Heart left ventricle (tissue), 16 donors: ENCODE results near the gene RNF2. TPM values are rescaled to one million over a fixed set of nuclear protein-coding genes. Genes with fewer than 3 reads are reported as not detected.
"Not testable (repeated sequence)": the region's sequence is repeated elsewhere in the genome, so short reads cannot be mapped to it uniquely, and the experiment has no call there.

Experiments used
- ATAC-seq, 4 donors: fragments of 200-7000 bp; cut with Tn5 transposase; one replicate each; pipeline ENCODE4 v1.9.1; 2020 to 2022; ENCODE audit warnings: moderate library complexity in 4 of 4, mild to moderate bottlenecking in 3 of 4, moderate number of reproducible peaks in 1 of 4
- DNase-seq, 5 donors: peaks; one replicate each; pipeline ENCODE4 v3.0.0-alpha.2; 2020
- H3K27ac ChIP-seq, 12 donors: fragments of 200-600 bp; sonication (generic) in 4 of 12; one replicate each; pipeline versions ENCODE4 v1.5.0 to v1.8.0; 2016 to 2022; ENCODE audit warnings: mild to moderate bottlenecking in 2 of 12
- H3K27me3 ChIP-seq, 9 donors: fragments of 200-600 bp; sonication (generic) in 2 of 9; one replicate each; pipeline versions ENCODE4 v1.5.1 to v1.8.0; 2016 to 2022; ENCODE audit warnings: mild to moderate bottlenecking in 3 of 9
- H3K36me3 ChIP-seq, 9 donors: fragments of 200-600 bp; sonication (generic) in 2 of 9; one replicate each; pipeline versions ENCODE4 v1.5.0 to v1.8.0; 2018 to 2022; ENCODE audit warnings: mild to moderate bottlenecking in 2 of 9
- H3K4me1 ChIP-seq, 12 donors: fragments of 200-600 bp; sonication (generic) in 4 of 12; one replicate each; pipeline versions ENCODE4 v1.5.0 to v1.8.0; 2016 to 2022; ENCODE audit warnings: mild to moderate bottlenecking in 3 of 12
- H3K4me3 ChIP-seq, 12 donors: fragments of 200-600 bp; sonication (generic) in 4 of 12; one replicate each; pipeline versions ENCODE4 v1.5.0 to v1.8.0; 2017 to 2022; ENCODE audit warnings: mild to moderate bottlenecking in 9 of 12, moderate library complexity in 4 of 12
- H3K9me3 ChIP-seq, 12 donors: fragments of 200-600 bp; sonication (generic) in 4 of 12; one replicate each; pipeline versions ENCODE4 v1.5.0 to v1.8.0; 2016 to 2022; ENCODE audit warnings: mild to moderate bottlenecking in 1 of 12
- POLR2A ChIP-seq, 2 donors: fragments of 450-650 bp; IDR thresholded peaks; one replicate each; pipeline ENCODE4 v1.6.1; 2017; ENCODE audit warnings: antibody characterized with exemption in 2 of 2, mild to moderate bottlenecking in 2 of 2, moderate library complexity in 2 of 2
- WGBS, 4 donors: extraction: QIAGEN DNeasy Blood & Tissue Kit in 2 of 4; methylation state at CpG; one replicate each; pipeline versions ENCODE4 v1.1.5 to v1.1.7; 2013 to 2018; 5-methylcytosine and 5-hydroxymethylcytosine counted together
- intact Hi-C, 10 donors: fragments of 100-400 bp; cut with DNase I; formaldehyde crosslinking; loops; one replicate each; pipeline versions ENCODE4 v1.11.1 to v1.14.2; 2022
- polyA plus RNA-seq, 2 donors: library from polyadenylated mRNA; stranded (reverse); fragments of 200-250 nt; gene quantifications; one replicate each; pipeline ENCODE4 v1.2.3, GENCODE V29; 2013
- total RNA-seq, 9 donors: library from RNA; depleted of rRNA in 2 of 9; stranded (reverse); fragments of >200 nt in 2 of 9; fragmentation: NEBNext Ultra II Directional in 3 of 9; extraction: Animal tissue kit (Norgen Biotek cat#: 25700) in 3 of 9; gene quantifications; one replicate each; pipeline versions ENCODE4 v1.1.0 to v1.2.4, GENCODE V29; 2016 to 2023
- TF ChIP-seq, protein P1 (sequence below), 12 donors: fragments of 200-600 bp; sonication (generic) in 4 of 12; IDR thresholded peaks; one replicate each; pipeline versions ENCODE4 v1.5.0 to v1.8.0; 2018 to 2022; ENCODE audit warnings: antibody characterized with exemption in 12 of 12, mild to moderate bottlenecking in 5 of 12
- donor health status: ischemic (EF 13 %, LVEDD 7.1; RV severe dilation, severe dysfunction).
- donor health status: healthy with polysubstance abuse.
- donor health status: DM: no; HTN: yes; CAD: no.
- donor health status: DM: no; HTN: no; CAD: no.
- donor health status: ischemic (EF 25% LVEDD 6.9; RV normal size, moderate dysfunction).
- donor health status: ischemic (EF 25% LVEDD 5.7; RV mildly dilated, moderate dysfunction).
- donor health status: healthy.
- donor health status: DM: yes; HTN: yes; CAD: no.
- donor health status: ischemic (EF 35%, LVEDD 5.7; RV mildly dilated, moderate dysfunction).
- donor health status: nonischemic (EF 11% LVEDD 7.7; RV severe dilation, severe dysfunction).
- donor health status: DM: yes; HTN: yes; CAD: no.
- donor health status: PGD.
- donor health status: ischemic (EF 29% LVEDD 5.4; RV normal size, mild dysfunction).
- donor health status: nonischemic (EF 23%, LVEDD 6.1; RV moderate dilation, normal function).

RNF2 gene
- total and polyA plus RNA-seq, 11 donors: 2.7 to 18.6 (median 12.4) TPM

DNA sequence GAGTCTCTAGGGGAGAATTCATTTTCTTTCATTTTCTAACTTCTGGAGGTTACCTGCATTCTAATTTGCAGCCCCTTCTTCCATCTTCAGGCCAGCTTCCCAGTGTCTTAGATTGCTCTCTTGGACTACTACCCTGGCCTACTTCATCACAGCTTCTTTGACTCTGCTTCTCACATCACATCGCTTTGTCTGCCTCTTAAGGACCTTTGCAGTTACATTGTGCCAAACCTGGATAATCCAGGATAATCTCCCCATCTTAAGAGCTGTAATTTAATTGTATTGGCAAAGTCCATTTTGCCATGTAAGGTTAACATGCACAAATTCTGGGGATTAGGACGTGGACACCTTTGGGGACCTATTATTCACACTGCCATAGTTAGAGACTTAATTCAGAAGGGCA lies 18.4 kb downstream of the RNF2 start:
- no peak for TF ChIP-seq POLR2A (IDR thresholded peaks at IDR 0.05)
- TF ChIP-seq, protein P1, sequence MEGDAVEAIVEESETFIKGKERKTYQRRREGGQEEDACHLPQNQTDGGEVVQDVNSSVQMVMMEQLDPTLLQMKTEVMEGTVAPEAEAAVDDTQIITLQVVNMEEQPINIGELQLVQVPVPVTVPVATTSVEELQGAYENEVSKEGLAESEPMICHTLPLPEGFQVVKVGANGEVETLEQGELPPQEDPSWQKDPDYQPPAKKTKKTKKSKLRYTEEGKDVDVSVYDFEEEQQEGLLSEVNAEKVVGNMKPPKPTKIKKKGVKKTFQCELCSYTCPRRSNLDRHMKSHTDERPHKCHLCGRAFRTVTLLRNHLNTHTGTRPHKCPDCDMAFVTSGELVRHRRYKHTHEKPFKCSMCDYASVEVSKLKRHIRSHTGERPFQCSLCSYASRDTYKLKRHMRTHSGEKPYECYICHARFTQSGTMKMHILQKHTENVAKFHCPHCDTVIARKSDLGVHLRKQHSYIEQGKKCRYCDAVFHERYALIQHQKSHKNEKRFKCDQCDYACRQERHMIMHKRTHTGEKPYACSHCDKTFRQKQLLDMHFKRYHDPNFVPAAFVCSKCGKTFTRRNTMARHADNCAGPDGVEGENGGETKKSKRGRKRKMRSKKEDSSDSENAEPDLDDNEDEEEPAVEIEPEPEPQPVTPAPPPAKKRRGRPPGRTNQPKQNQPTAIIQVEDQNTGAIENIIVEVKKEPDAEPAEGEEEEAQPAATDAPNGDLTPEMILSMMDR (IDR thresholded peaks at IDR 0.05): no peak
- WGBS, 4 donors: 97 to 98% (median 98%) methylated on average over 2 of the region's 2 CpGs
- H3K36me3 ChIP-seq: no peaks in the 10 kb centered on the region
- intact Hi-C loops: no loop called here
- H3K4me1 ChIP-seq: peaks cover 0 to 62% (median 26%) of the 10 kb centered on the region in 12 donors
- DNase-seq: no peak
- H3K4me3 ChIP-seq: no peak overlapping the region
- no peak for ATAC-seq
- no peaks in the 10 kb centered on the region for H3K27me3 ChIP-seq
- no peak overlapping the region for H3K27ac ChIP-seq
- H3K9me3 ChIP-seq: peaks cover 0 to 5% (median 0%) of the 10 kb centered on the region in 12 donors

DNA sequence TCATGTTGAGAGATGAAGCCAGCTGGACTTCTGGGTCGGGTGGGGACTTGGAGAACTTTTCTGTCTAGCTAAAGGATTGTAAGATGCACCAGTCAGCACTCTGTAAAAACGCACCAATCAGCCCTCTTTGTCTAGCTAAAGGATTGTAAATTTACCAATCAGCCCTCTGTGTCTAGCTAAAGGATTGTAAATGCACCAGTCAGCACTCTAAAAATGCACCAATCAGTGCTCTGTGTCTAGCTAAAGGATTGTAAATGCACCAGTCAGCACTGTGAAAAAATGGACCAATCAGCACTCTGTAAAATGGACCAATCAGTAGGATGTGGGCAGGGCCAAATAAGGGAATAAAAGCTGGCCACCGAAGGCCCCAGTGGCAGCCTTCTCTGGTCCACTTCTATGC lies 19.6 kb downstream of the RNF2 start:
- H3K36me3 ChIP-seq, intact Hi-C loops, H3K9me3 ChIP-seq, DNase-seq, ATAC-seq, H3K4me3 ChIP-seq, H3K27me3 ChIP-seq, H3K27ac ChIP-seq: not testable (repeated sequence)
- WGBS, 4 donors: 94 to 97% (median 96%) methylated on average over 3 of the region's 3 CpGs
- H3K4me1 ChIP-seq: peaks cover 0 to 49% (median 13%) of the 10 kb centered on the region in 12 donors

DNA sequence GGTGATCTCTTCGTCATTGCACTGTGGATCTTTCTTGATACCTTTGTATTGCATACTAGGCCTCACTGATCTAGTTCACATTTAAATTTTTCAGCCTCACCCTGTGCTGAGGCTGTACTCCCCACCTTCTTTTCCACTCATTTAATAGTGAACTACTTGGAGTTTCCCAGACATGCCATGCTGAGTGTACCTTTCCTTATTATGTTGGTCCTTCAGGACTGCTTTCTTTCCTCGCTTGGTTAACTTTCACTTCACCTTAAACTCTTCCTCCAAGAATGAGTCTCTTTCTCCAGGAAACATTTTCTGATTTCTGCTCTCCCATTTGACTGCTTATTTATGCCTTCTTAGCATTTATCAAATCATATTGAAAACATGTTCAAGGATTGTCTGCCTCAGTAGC lies 20.8 kb downstream of the RNF2 start:
- no peak for DNase-seq
- 95 to 96% (median 95%) methylated on average over 2 of the region's 2 CpGs for WGBS, 4 donors

DNA sequence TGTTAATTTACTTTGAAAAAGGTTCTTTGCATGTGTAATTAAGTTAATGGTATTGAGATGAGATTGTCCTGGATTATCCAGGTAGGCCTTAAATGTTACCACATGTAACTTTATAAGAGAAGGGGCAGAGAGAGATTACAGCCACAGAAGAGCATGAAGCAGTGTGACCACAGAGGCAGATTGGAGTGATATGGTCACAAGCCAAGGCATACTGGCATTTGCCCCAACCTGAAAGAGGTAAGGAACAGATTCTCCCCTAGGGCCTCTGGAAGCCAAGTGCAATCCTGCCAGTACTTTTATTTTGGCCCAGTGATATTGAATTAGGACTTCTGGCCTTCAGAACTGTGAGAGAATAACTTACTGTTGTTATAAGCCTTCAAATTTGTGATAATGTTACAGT lies 23.0 kb downstream of the RNF2 start:
- H3K27me3 ChIP-seq: no peaks in the 10 kb centered on the region
- H3K36me3 ChIP-seq: no peaks in the 10 kb centered on the region
- TF ChIP-seq, protein P1 (IDR thresholded peaks at IDR 0.05): no peak
- no peak for TF ChIP-seq POLR2A (IDR thresholded peaks at IDR 0.05)
- DNase-seq: no peak
- H3K4me3 ChIP-seq: no peak overlapping the region
- intact Hi-C loops: no loop called here
- H3K27ac ChIP-seq: no peak overlapping the region
- H3K9me3 ChIP-seq: peaks cover 0 to 5% (median 0%) of the 10 kb centered on the region in 12 donors
- ATAC-seq: peak in 1 of 4 donors; percentile 20
- peaks cover 0 to 23% (median 6%) of the 10 kb centered on the region in 12 donors for H3K4me1 ChIP-seq

More for the DNA sequence above, 20.8 kb downstream of the RNF2 start:
- H3K27ac ChIP-seq: no peak overlapping the region
- ATAC-seq: no peak
- no peaks in the 10 kb centered on the region for H3K36me3 ChIP-seq
- peaks cover 0 to 5% (median 0%) of the 10 kb centered on the region in 12 donors for H3K9me3 ChIP-seq
- H3K4me3 ChIP-seq: no peak overlapping the region
- no peaks in the 10 kb centered on the region for H3K27me3 ChIP-seq
- TF ChIP-seq, protein P1 (IDR thresholded peaks at IDR 0.05): no peak
- TF ChIP-seq POLR2A (IDR thresholded peaks at IDR 0.05): no peak
- intact Hi-C loops: no loop called here
- peaks cover 0 to 44% (median 11%) of the 10 kb centered on the region in 12 donors for H3K4me1 ChIP-seq

DNA sequence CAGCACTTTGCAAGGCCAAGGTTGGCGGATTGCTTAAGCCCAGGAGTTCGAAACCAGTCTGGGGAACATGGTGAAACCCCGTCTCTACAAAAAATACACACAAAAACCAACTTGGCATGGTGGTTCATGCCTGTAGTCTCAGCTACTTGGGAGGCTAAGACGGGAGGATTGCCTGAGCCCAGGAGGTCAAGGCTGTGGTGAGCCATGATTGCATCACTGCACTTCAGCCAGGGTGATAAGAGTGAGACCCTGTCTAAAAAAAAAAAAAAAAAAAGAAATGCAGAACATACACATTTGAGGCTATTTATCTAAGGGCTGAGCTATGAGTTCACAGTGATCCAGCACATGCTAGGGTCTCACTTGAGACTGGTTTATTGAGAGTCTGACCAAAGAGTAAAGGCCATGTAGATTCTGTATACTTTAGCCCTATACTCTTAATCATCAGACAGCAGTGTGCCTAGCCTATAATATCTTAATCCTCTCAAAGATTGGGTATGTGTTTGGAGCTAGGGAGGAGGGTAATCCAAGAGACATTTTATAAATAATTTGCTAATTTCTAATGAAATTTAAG lies 23.9 kb downstream of the RNF2 start:
- Histone ChIP-seq H3K36me3 (no peaks in the 10 kb centered on the region), H3K4me1 (peaks cover 0 to 18% (median 6%) of the 10 kb centered on the region in 12 donors), H3K9me3 (peaks cover 0 to 4% (median 0%) of the 10 kb centered on the region in 12 donors), H3K27me3 (no peaks in the 10 kb centered on the region), H3K4me3 (no peak overlapping the region), H3K27ac (no peak overlapping the region)
- intact Hi-C loops: no loop called here
- DNase-seq: no peak
- ATAC-seq: no peak
- WGBS, 4 donors: 92 to 99% (median 94%) methylated on average over 4 of the region's 4 CpGs
- no peak for TF ChIP-seq POLR2A (IDR thresholded peaks at IDR 0.05)
- TF ChIP-seq, protein P1 (IDR thresholded peaks at IDR 0.05): no peak
